Stomach (tissue), 9 donors: Measurements from ENCODE around the gene NES. TPM values are rescaled to one million over a fixed set of nuclear protein-coding genes. Genes with fewer than 3 reads are reported as not detected.

Source experiments
- DNase-seq, 2 donors: peaks; one replicate each; pipeline versions ENCODE4 v3.0.0 to v3.0.0-alpha.2; 2013 to 2019
- H3K27ac ChIP-seq, 5 donors: fragments of 200-600 bp in 4 of 5; sonication (generic) in 4 of 5; one replicate each; pipeline ENCODE4 v1.5.1; 2013 to 2019; ENCODE audit warnings: mild to moderate bottlenecking in 1 of 5, moderate library complexity in 1 of 5
- H3K27me3 ChIP-seq, 3 donors: fragments of 200-600 bp; sonication (generic); one replicate each; pipeline ENCODE4 v1.5.1; 2017 to 2019; ENCODE audit warnings: mixed run types in 1 of 3
- H3K36me3 ChIP-seq, 4 donors: fragments of 200-600 bp; sonication (generic); 1 replicate in 3 of 4; 2 replicates in 1 of 4; pipeline ENCODE4 v1.5.1; 2016 to 2019
- H3K4me1 ChIP-seq, 4 donors: fragments of 200-600 bp; sonication (generic); one replicate each; pipeline ENCODE4 v1.5.1; 2016 to 2019
- H3K4me3 ChIP-seq, 4 donors: fragments of 200-600 bp; sonication (generic) in 3 of 4; one replicate each; pipeline ENCODE4 v1.5.1; 2016 to 2019; ENCODE audit warnings: mild to moderate bottlenecking in 1 of 4
- H3K9me3 ChIP-seq, 4 donors: fragments of 200-600 bp; sonication (generic); one replicate each; pipeline ENCODE4 v1.5.1; 2016 to 2019
- EP300 ChIP-seq: sonication (generic); formaldehyde crosslinking; IDR thresholded peaks from one replicate; pipeline ENCODE4 v1.6.1; 2017; ENCODE audit warnings: antibody characterized with exemption
- POLR2A ChIP-seq, 4 donors: fragments of 450-650 bp; IDR thresholded peaks; one replicate each; pipeline ENCODE4 v1.6.1; 2016; ENCODE audit warnings: antibody characterized with exemption in 4 of 4, control low read depth in 2 of 4, mild to moderate bottlenecking in 1 of 4, moderate library complexity in 1 of 4
- POLR2AphosphoS5 ChIP-seq, 3 donors: sonication (generic); formaldehyde crosslinking; IDR thresholded peaks; one replicate each; pipeline ENCODE4 v1.6.1; 2016; ENCODE audit warnings: antibody characterized with exemption in 3 of 3
- WGBS, 5 donors: extraction: QIAGEN DNeasy Blood & Tissue Kit in 3 of 5; methylation state at CpG; one replicate each; pipeline versions ENCODE4 v1.1.5 to v1.1.7; 2013 to 2018; 5-methylcytosine and 5-hydroxymethylcytosine counted together
- intact Hi-C: fragments of 100-400 bp; cut with DNase I; formaldehyde crosslinking; loops from one replicate; pipeline ENCODE4 v1.15.1; 2023; ENCODE audit warnings: low total_unique reads
- polyA plus RNA-seq, 3 donors: library from polyadenylated mRNA; stranded (reverse); fragments of 200-250 nt; gene quantifications; one replicate each; pipeline ENCODE4 v1.2.3, GENCODE V29; 2013
- total RNA-seq, 5 donors: library from RNA; depleted of rRNA; stranded (reverse); fragments of >200 nt; gene quantifications; one replicate each; pipeline versions ENCODE4 v1.1.0 to v1.2.3, GENCODE V29; 2014 to 2016
- TF ChIP-seq, protein P1 (sequence below), 7 experiments: fragments of 450-650 bp in 4 of 7; fragments of 200-600 bp in 3 of 7; sonication (generic) in 3 of 7; IDR thresholded peaks; one replicate each; pipeline ENCODE4 v1.5.1; 2016 to 2019; ENCODE audit warnings: antibody characterized with exemption in 7 of 7, control low read depth in 2 of 7, mild to moderate bottlenecking in 1 of 7
- donor health status: healthy with polysubstance abuse.
- donor health status: Bipolar disorder and iron deficiency.
- donor health status: healthy.

NES gene
- total and polyA plus RNA-seq, 8 donors: 1.7 to 22.3 (median 6.8) TPM

DNA sequence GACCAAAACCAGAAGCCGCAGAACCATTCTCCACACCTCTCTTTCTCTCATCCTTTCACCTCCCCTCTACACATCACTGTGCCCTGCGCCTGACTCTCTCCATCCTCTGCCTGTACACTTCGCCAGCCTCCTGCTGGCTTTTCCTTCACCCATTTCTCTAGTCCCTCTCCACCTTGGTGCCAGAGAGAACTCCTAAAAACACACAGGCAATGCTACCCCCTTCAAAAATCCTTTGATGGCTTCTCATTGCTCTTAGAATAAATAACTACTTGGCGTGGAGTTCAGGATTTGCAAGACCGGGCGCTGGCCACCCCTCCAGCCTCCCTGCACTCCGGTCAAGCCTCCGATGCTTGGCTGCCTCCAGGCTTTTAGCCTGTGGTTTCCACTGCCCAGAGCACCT lies 19.5 kb upstream of the NES start:
- 83 to 97% (median 92%) methylated on average over 8 of the region's 8 CpGs for WGBS, 5 donors
- Histone ChIP-seq H3K27me3 (peaks cover 0 to 68% (median 15%) of the 10 kb centered on the region in 3 donors), H3K9me3 (no peaks in the 10 kb centered on the region), H3K36me3 (no peaks in the 10 kb centered on the region), H3K27ac (no peak overlapping the region), H3K4me1 (peaks cover 3 to 30% (median 24%) of the 10 kb centered on the region in 4 donors), H3K4me3 (no peak overlapping the region)
- TF ChIP-seq POLR2AphosphoS5 (IDR thresholded peaks at IDR 0.05): no peak
- TF ChIP-seq, protein P1, sequence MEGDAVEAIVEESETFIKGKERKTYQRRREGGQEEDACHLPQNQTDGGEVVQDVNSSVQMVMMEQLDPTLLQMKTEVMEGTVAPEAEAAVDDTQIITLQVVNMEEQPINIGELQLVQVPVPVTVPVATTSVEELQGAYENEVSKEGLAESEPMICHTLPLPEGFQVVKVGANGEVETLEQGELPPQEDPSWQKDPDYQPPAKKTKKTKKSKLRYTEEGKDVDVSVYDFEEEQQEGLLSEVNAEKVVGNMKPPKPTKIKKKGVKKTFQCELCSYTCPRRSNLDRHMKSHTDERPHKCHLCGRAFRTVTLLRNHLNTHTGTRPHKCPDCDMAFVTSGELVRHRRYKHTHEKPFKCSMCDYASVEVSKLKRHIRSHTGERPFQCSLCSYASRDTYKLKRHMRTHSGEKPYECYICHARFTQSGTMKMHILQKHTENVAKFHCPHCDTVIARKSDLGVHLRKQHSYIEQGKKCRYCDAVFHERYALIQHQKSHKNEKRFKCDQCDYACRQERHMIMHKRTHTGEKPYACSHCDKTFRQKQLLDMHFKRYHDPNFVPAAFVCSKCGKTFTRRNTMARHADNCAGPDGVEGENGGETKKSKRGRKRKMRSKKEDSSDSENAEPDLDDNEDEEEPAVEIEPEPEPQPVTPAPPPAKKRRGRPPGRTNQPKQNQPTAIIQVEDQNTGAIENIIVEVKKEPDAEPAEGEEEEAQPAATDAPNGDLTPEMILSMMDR (IDR thresholded peaks at IDR 0.05): no peak
- no peak for TF ChIP-seq EP300
- TF ChIP-seq POLR2A (IDR thresholded peaks at IDR 0.05): no peak
- intact Hi-C loops: no loop called here
- DNase-seq: no peak

DNA sequence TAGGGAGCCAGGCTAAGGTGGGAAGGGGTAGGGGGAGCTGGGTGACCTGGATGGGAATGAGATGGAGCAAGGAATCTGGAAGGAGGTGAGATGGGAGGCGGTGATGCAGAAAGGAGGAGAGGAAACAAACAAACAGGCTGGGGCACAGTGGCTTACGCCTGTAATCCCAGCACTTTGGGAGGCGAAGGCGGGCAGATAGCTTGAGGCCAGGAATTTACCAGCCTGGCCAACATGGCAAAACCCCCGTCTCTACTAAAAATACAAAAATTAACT lies 17.4 kb upstream of the NES start:
- H3K9me3 ChIP-seq: no peaks in the 10 kb centered on the region
- intact Hi-C loops: loop anchor here (5.0 kb wide), 1 partner anchor 33 kb away; the partner anchor contains the start of genes ISG20L2 and METTL25B
- peak overlapping the region in 1 of 5 donors; percentile 24 for H3K27ac ChIP-seq
- no peak for TF ChIP-seq POLR2A (IDR thresholded peaks at IDR 0.05)
- no peak for TF ChIP-seq POLR2AphosphoS5 (IDR thresholded peaks at IDR 0.05)
- no peak for TF ChIP-seq EP300
- TF ChIP-seq, protein P1 (IDR thresholded peaks at IDR 0.05): no peak
- peaks cover 0 to 70% (median 27%) of the 10 kb centered on the region in 3 donors for H3K27me3 ChIP-seq
- no peak for DNase-seq
- peaks cover 3 to 38% (median 33%) of the 10 kb centered on the region in 4 donors for H3K4me1 ChIP-seq
- WGBS, 5 donors: 80 to 89% (median 82%) methylated on average over 5 of the region's 5 CpGs
- no peaks in the 10 kb centered on the region for H3K36me3 ChIP-seq
- H3K4me3 ChIP-seq: no peak overlapping the region

DNA sequence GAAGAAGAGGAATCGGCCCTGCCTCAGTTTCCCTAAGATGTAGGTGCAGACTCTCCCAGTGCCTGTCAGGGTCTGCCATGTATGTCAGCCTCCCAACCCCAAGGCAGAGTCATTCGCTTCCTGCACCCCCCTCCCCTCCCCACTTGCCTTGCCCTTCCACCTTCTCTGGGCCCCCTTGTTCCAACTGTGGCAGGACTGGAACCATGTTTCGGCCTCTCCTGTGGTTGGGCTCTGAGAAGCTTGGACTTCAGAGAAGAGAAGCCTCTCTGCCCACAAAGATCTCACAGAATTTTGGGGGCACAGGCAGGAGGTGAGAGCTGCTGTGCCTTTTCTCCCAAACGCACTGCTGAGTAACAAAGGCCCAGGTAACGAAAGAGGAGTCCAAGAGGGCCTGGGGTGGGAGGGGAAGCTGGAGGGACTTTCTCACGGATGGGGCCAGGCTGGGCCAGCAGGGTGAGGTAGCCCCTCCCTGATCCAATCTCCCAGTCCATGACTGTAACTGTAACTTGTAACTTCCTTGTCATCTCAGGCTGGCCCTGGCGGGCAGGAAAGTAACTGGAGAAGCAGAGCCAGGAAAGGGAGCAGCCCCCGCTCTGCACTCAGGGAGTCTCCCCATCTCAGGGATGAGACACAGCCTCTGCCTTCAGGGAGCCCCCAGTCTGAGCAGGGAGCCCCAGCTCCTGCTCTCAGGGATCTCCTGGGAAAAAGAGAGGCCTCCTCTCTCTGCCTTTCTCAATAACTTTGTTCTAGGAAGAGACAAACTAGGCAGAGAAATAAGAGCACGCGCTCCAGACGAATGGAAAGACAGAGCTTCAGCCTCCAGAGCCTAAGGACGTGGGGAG lies 16.9 kb upstream of the NES start:
- Histone ChIP-seq H3K27me3 (peaks cover 0 to 69% (median 27%) of the 10 kb centered on the region in 3 donors), H3K27ac (peak overlapping the region in 1 of 5 donors; percentile 24), H3K4me3 (no peak overlapping the region), H3K9me3 (no peaks in the 10 kb centered on the region), H3K36me3 (no peaks in the 10 kb centered on the region), H3K4me1 (peaks cover 7 to 44% (median 38%) of the 10 kb centered on the region in 4 donors)
- DNase-seq: peak; percentile 52 to 78
- TF ChIP-seq, protein P1 (IDR thresholded peaks at IDR 0.05): no peak
- intact Hi-C loops: loop anchor here (5.0 kb wide), 1 partner anchor 33 kb away; the partner anchor contains the start of genes ISG20L2 and METTL25B
- 49 to 61% (median 53%) methylated on average over 11 to 12 of the region's 12 CpGs for whole genome bisulfite sequencing, 5 donors

DNA sequence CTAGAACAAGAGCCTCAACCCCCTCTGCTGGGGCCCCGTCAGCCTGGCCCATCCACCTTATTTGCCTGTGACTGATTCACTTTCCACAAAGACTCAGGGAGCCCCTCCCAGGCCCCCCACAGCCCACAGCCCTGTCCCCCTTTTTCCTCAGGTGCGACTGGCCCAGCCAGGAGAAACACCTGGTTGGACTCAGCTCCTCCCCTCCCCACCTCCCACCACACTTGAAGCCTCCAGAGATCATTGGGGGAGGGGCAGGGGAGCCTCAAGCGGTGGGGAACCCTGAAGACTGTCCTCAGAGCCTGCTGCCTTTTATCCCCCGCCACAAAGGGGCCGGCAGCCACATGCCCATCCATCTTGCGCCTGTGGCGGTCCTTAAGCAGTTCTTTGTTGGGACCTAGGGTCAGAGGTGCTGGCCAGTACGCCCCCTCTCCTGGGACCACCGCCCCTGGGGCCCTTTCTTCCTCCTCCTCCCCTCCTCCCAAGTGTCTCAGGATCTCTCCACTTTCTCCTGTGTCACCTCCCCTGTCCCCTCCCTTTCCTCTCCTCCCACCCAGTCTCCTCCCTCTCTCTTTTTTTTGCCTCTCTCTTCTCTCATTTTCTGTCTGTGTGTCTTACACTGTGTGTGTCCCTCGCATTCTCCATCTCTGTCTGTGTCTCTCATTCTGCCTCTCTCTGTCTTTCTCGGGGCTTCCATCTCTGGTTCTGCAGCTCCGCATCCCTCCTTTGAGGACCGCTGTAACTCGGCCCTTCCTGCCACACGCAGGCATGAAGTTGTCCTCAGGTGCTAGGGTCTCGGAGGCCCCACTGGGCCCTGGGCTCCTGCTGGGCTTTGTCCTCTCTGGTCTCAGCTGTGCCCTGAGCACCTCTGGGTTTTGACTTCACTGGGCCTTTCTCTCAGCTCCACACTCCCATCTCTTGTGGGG lies 16.0 kb upstream of the NES start:
- WGBS, 5 donors: 43 to 54% (median 47%) methylated on average over 14 to 16 of the region's 16 CpGs
- Histone ChIP-seq H3K9me3 (no peaks in the 10 kb centered on the region), H3K27ac (peak overlapping the region in 3 of 5 donors; percentile 10 to 42 (median 14)), H3K4me1 (peaks cover 7 to 45% (median 38%) of the 10 kb centered on the region in 4 donors), H3K4me3 (no peak overlapping the region), H3K27me3 (peaks cover 0 to 69% (median 35%) of the 10 kb centered on the region in 3 donors), H3K36me3 (no peaks in the 10 kb centered on the region)
- peak; percentile 56 to 92 for DNase-seq
- intact Hi-C loops: loop anchor here (5.0 kb wide), 1 partner anchor 34 kb away; the partner anchor contains the start of genes ISG20L2 and METTL25B
- TF ChIP-seq POLR2A (IDR thresholded peaks at IDR 0.05) (no peak), EP300 (no peak), POLR2AphosphoS5 (IDR thresholded peaks at IDR 0.05) (no peak)
- TF ChIP-seq, protein P1 (IDR thresholded peaks at IDR 0.05): no peak
